Neural progenitor cell (in vitro differentiated cells): ENCODE results near the gene CNTN1.

ENCODE experiments used
- CTCF ChIP-seq: fragments of 200-600 bp; sonication (generic); IDR thresholded peaks from 2 replicates; pipeline ENCODE4 v1.5.1; 2017; ENCODE audit warnings: antibody characterized with exemption, mild to moderate bottlenecking
- EZH2phosphoT487 ChIP-seq: fragments of 200-600 bp; sonication (generic); IDR thresholded peaks from 2 replicates; pipeline ENCODE4 v1.6.1; 2017; ENCODE audit warnings: antibody characterized with exemption

DNA sequence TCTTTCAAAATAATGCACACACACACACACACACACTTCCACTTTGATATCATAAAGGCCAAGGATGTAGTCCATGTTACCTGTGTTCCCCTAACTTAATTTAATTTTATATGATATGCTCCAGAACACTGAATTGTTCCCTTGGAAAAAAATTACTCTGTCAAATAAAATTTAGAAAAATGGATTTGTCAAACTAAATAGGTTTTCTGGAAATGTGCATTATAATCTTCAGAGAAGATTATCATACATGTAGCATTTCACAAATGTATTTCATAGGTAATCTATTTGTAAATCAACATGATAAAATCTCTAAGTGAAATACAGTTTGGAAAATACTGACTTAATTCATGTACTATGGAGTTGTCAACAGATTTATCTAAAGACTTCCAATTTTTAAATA lies 68.6 kb downstream of the CNTN1 start:
- TF ChIP-seq CTCF (no peak), EZH2phosphoT487 (no peak)
